Endothelial cell of umbilical vein (primary cell): ENCODE data around the gene SUMO4. TPM values are rescaled to one million over a fixed set of nuclear protein-coding genes. Genes with fewer than 3 reads are reported as not detected.
A peak's percentile ranks its signal among the peaks of the same experiment; 100 is the strongest.

Experiments
- BruUV-seq: library from RNA; stranded (reverse); fragments of 400-500 nt; replicated peaks from 2 replicates; lab custom pipeline; 2021; lab: Mats Ljungman, UMichigan
- CTCF ChIA-PET: fragments of 300-600, 350-600 bp; sonication (Branson Sonifier 250); formaldehyde crosslinking; loops from one replicate; lab custom pipeline; 2021; ENCODE audit warnings: antibody characterized with exemption, inconsistent platforms; lab: Charles Lee
- POLR2A ChIA-PET: fragments of 300-600, 350-600 bp; sonication (Branson Sonifier 250); formaldehyde crosslinking; loops from one replicate; lab custom pipeline; 2021; ENCODE audit warnings: antibody characterized with exemption, inconsistent platforms; lab: Charles Lee
- DNase-seq: peaks from one replicate; pipeline ENCODE4 v3.0.0-alpha.2; 2011; ENCODE audit warnings: low read depth, low spot score
- FAIRE-seq: peaks from 2 replicates; lab custom pipeline; 2011; peaks lifted over from hg19 to GRCh38; lab: Jason Lieb, UNC
- H2AFZ ChIP-seq: 2 replicates; pipeline ENCODE4 v1.6.0; 2012; ENCODE audit warnings: low read depth, low read length, control low read depth, inconsistent platforms
- H3K27ac ChIP-seq: 2 replicates; pipeline ENCODE4 v1.5.1; 2011; ENCODE audit warnings: low read depth, mild to moderate bottlenecking, control low read depth, low read length, moderate library complexity; ENCODE audit not compliant: insufficient read depth
- H3K27me3 ChIP-seq, 2 experiments: 2 replicates each; pipeline versions ENCODE4 v1.6.0 to v1.6.1; 2011; ENCODE audit warnings: low read length in 2 of 2, mixed read lengths in 1 of 2; ENCODE audit not compliant: control insufficient read depth in 2 of 2, insufficient read depth in 2 of 2
- H3K36me3 ChIP-seq, 2 experiments: 2 replicates in 1 of 2; 3 replicates in 1 of 2; pipeline ENCODE4 v1.5.1; 2011; ENCODE audit warnings: low read length in 2 of 2, mild to moderate bottlenecking in 1 of 2, moderate library complexity in 1 of 2; ENCODE audit not compliant: control insufficient read depth in 2 of 2, insufficient read depth in 2 of 2; ENCODE audit errors: extremely low read depth in 1 of 2
- H3K4me1 ChIP-seq: 3 replicates; pipeline ENCODE4 v1.5.1; 2011; ENCODE audit warnings: mild to moderate bottlenecking, low read length; ENCODE audit not compliant: control insufficient read depth, insufficient read depth; ENCODE audit errors: extremely low read depth
- H3K4me2 ChIP-seq: 2 replicates; pipeline ENCODE4 v1.6.1; 2011; ENCODE audit warnings: low read length, control low read depth, mixed read lengths; ENCODE audit not compliant: insufficient read depth
- H3K4me3 ChIP-seq, 3 experiments: fragments of 200-600 bp in 1 of 3; sonication (generic), shearing (Covaris generic) in 1 of 3; replicated peaks in 1 of 3; 2 replicates each; pipeline ENCODE4 v1.5.1; 2011 to 2016; ENCODE audit warnings: control low read depth in 3 of 3, low read length in 3 of 3, mild to moderate bottlenecking in 2 of 3, inconsistent platforms in 1 of 3, low read depth in 1 of 3, moderate library complexity in 1 of 3; ENCODE audit not compliant: insufficient read depth in 1 of 3
- H3K79me2 ChIP-seq: 2 replicates; pipeline ENCODE4 v1.6.0; 2012; ENCODE audit warnings: low read length, inconsistent platforms; ENCODE audit not compliant: control insufficient read depth, insufficient read depth
- H3K9ac ChIP-seq: replicated peaks from 2 replicates; pipeline ENCODE3; 2011; ENCODE audit warnings: low read length, control low read depth; ENCODE audit not compliant: insufficient read depth; ENCODE audit errors: extremely low read depth
- H3K9me1 ChIP-seq: replicated peaks from 3 replicates; pipeline ENCODE4 v1.6.0; 2011; ENCODE audit warnings: mild to moderate bottlenecking, low read length; ENCODE audit not compliant: control insufficient read depth, insufficient read depth; ENCODE audit errors: extremely low read depth
- H3K9me3 ChIP-seq: replicated peaks from 2 replicates; pipeline ENCODE4 v1.5.1; 2012; ENCODE audit warnings: low read length, inconsistent platforms; ENCODE audit not compliant: control insufficient read depth, insufficient read depth
- H4K20me1 ChIP-seq: replicated peaks from 2 replicates; pipeline ENCODE3; 2011; ENCODE audit warnings: mild to moderate bottlenecking, low read length; ENCODE audit not compliant: control insufficient read depth, insufficient read depth; ENCODE audit errors: extremely low read depth
- CTCF ChIP-seq, 2 donors: IDR thresholded peaks; 1 replicate in 1 of 2; 2 replicates in 1 of 2; pipeline ENCODE4 v1.5.1; 2011; ENCODE audit warnings: low read length in 2 of 2, mild to moderate bottlenecking in 2 of 2, moderate library complexity in 2 of 2, control low read depth in 1 of 2, inconsistent platforms in 1 of 2, low read depth in 1 of 2; ENCODE audit not compliant: insufficient read depth in 1 of 2; ENCODE audit errors: extremely low read depth in 1 of 2
- EZH2 ChIP-seq: IDR thresholded peaks from 2 replicates; pipeline ENCODE4 v1.6.1; 2012; ENCODE audit warnings: borderline replicate concordance, low read depth, mild to moderate bottlenecking, moderate library complexity, low read length, inconsistent platforms; ENCODE audit not compliant: severe bottlenecking
- FOS ChIP-seq: IDR thresholded peaks from 2 replicates; pipeline ENCODE4 v1.6.1; 2011; ENCODE audit warnings: mild to moderate bottlenecking, low read length, moderate library complexity, borderline replicate concordance; ENCODE audit not compliant: insufficient read depth
- GATA2 ChIP-seq: IDR thresholded peaks from 2 replicates; pipeline ENCODE4 v1.7.0; 2011; ENCODE audit warnings: low read depth, mild to moderate bottlenecking, moderate library complexity, mixed read lengths, low read length; ENCODE audit not compliant: insufficient read length, insufficient read depth
- JUN ChIP-seq: IDR thresholded peaks from 2 replicates; pipeline ENCODE4 v1.6.1; 2011; ENCODE audit warnings: borderline replicate concordance, low read depth; ENCODE audit not compliant: insufficient read length, insufficient read depth
- MAX ChIP-seq: IDR thresholded peaks from 2 replicates; pipeline ENCODE4 v1.6.1; 2011; ENCODE audit not compliant: insufficient read depth, insufficient read length
- MYC ChIP-seq: IDR thresholded peaks from one replicate; pipeline ENCODE4 v1.6.1; 2011; ENCODE audit warnings: mild to moderate bottlenecking, low read depth, low read length
- POLR2A ChIP-seq: IDR thresholded peaks from 2 replicates; pipeline ENCODE4 v1.6.1; 2012; ENCODE audit warnings: low read depth, mild to moderate bottlenecking, control low read depth, low read length
- POLR2AphosphoS5 ChIP-seq: IDR thresholded peaks from 2 replicates; pipeline ENCODE4 v1.6.1; 2012; ENCODE audit warnings: low read depth, mild to moderate bottlenecking, control low read depth, low read length, moderate library complexity; ENCODE audit not compliant: insufficient read depth
- dilution Hi-C: fragments of 300-500 bp; cut with MboI; formaldehyde crosslinking; loops from one replicate; pipeline ENCODE4 v1.15.0; 2019; ENCODE audit warnings: low sequenced_read_pairs; ENCODE audit not compliant: extremely low pct_ligation_motif_present
- intact Hi-C: fragments of 100-400 bp; cut with micrococcal nuclease; formaldehyde crosslinking; loops from one replicate; pipeline ENCODE4 v1.10.0; 2022
- polyA plus RNA-seq, 4 experiments: library from polyadenylated mRNA; depleted of rRNA in 3 of 4; stranded (reverse) in 3 of 4; unstranded in 1 of 4; fragments of >200 nt; gene quantifications; 2 replicates each; pipeline versions ENCODE4 v1.2.1 to v1.2.3, GENCODE V29; 2011 to 2012; ENCODE audit warnings: missing spikeins in 1 of 4
- total RNA-seq: library from RNA; stranded (reverse); gene quantifications from 2 replicates; pipeline ENCODE4 v1.2.3, GENCODE V29; 2021

The SUMO4 gene
- total and polyA plus RNA-seq, 2 donors (not counting 3 experiments of a cell fraction or from before 2014, with no cell fraction given): 0.10 to 2.6 TPM

GRCh38 chr6:149410557-149410956 is 10.5 kb downstream of the SUMO4 start:
- Histone ChIP-seq H3K4me3 (no peak overlapping the region), H3K9me1 (no peaks in the 10 kb centered on the region), H2AFZ (no peak overlapping the region), H3K79me2 (no peaks in the 10 kb centered on the region), H3K9me3 (no peaks in the 10 kb centered on the region), H3K27ac (no peak overlapping the region), H3K4me2 (no peak overlapping the region), H3K9ac (no peak overlapping the region), H4K20me1 (no peaks in the 10 kb centered on the region), H3K4me1 (no peaks in the 10 kb centered on the region), H3K36me3 (peaks cover 5 to 7% of the 10 kb centered on the region in 2 experiments), H3K27me3 (no peaks in the 10 kb centered on the region)
- ChIA-PET POLR2A (no interaction called here), CTCF (interaction anchor here (0.9 kb wide), 1 partner anchor 221 kb away, joined by 3 read pairs; no protein-coding TSS in a partner anchor)
- dilution Hi-C loops: no loop called here
- DNase-seq (no peak), FAIRE-seq (peak; percentile 46)
- intact Hi-C loops: loop anchor here (5.0 kb wide), 1 partner anchor 93 kb away; the partner anchor contains the start of gene TAB2
- BruUV-seq: no TSS peak
- TF ChIP-seq GATA2: no peak
- no peak for TF ChIP-seq EZH2
- no peak for TF ChIP-seq CTCF (IDR thresholded peaks at IDR 0.05; ENCODE audit: extremely low read depth in 1 of 2, insufficient read depth in 1 of 2, low read depth in 1 of 2, low read length in 2 of 2)
- TF ChIP-seq POLR2AphosphoS5: no peak
- TF ChIP-seq FOS: no peak
- TF ChIP-seq JUN: no peak
- no peak for TF ChIP-seq POLR2A
- no peak for TF ChIP-seq MYC
- TF ChIP-seq MAX: no peak
